ENCODE measurements around the gene GCK.
"Not testable (repeated sequence)": the region's sequence is repeated elsewhere in the genome, so short reads cannot be mapped to it uniquely, and the experiment has no call there.

GCK gene

GRCh38 chr7:44138698-44139097, 50.5 kb downstream of the GCK start:
- Histone ChIP-seq H3K4me1 (ENCODE audit: control insufficient read depth, insufficient read depth, low read length) (peaks cover 5% of the 10 kb centered on the region), H3K9me3 (ENCODE audit: control insufficient read depth in 2 of 2, low read length in 2 of 2) (no peaks in the 10 kb centered on the region), H3K27ac (ENCODE audit: low read length) (no peak overlapping the region), H3K4me3 (ENCODE audit: low read length in 2 of 2) (no peak overlapping the region), H3K27me3 (ENCODE audit: control insufficient read depth in 1 of 2, insufficient read depth in 2 of 2, low read length in 2 of 2) (no peaks in the 10 kb centered on the region), H3K36me3 (ENCODE audit: control insufficient read depth in 2 of 2, insufficient read depth in 2 of 2, low read length in 2 of 2) (no peaks in the 10 kb centered on the region), H3K9ac (ENCODE audit: low read length in 2 of 2) (no peak overlapping the region)

GRCh38 chr7:44136731-44137130, 52.5 kb downstream of the GCK start:
- Histone ChIP-seq H3K4me3 (ENCODE audit: low read length in 2 of 2) (no peak overlapping the region), H3K27me3 (ENCODE audit: control insufficient read depth in 1 of 2, insufficient read depth in 2 of 2, low read length in 2 of 2) (no peaks in the 10 kb centered on the region), H3K9me3 (ENCODE audit: control insufficient read depth in 2 of 2, low read length in 2 of 2) (no peaks in the 10 kb centered on the region), H3K4me1 (ENCODE audit: control insufficient read depth, insufficient read depth, low read length) (peaks cover 5% of the 10 kb centered on the region), H3K36me3 (ENCODE audit: control insufficient read depth in 2 of 2, insufficient read depth in 2 of 2, low read length in 2 of 2) (no peaks in the 10 kb centered on the region), H3K9ac (ENCODE audit: low read length in 2 of 2) (no peak overlapping the region), H3K27ac (ENCODE audit: low read length) (no peak overlapping the region)

GRCh38 chr7:44134943-44135628, 54.2 kb downstream of the GCK start:
- Histone ChIP-seq H3K4me3 (ENCODE audit: low read length in 2 of 2) (no peak overlapping the region), H3K4me1 (ENCODE audit: control insufficient read depth, insufficient read depth, low read length) (peaks cover 5% of the 10 kb centered on the region), H3K36me3 (ENCODE audit: control insufficient read depth in 2 of 2, insufficient read depth in 2 of 2, low read length in 2 of 2) (no peaks in the 10 kb centered on the region), H3K27ac (ENCODE audit: low read length) (no peak overlapping the region), H3K9me3 (ENCODE audit: control insufficient read depth in 2 of 2, low read length in 2 of 2) (no peaks in the 10 kb centered on the region), H3K27me3 (ENCODE audit: control insufficient read depth in 1 of 2, insufficient read depth in 2 of 2, low read length in 2 of 2) (no peaks in the 10 kb centered on the region), H3K9ac (ENCODE audit: low read length in 2 of 2) (no peak overlapping the region)

GRCh38 chr7:44133295-44133694, 55.9 kb downstream of the GCK start:
- Histone ChIP-seq H3K27ac (ENCODE audit: low read length) (no peak overlapping the region), H3K4me1 (ENCODE audit: control insufficient read depth, insufficient read depth, low read length) (peaks cover 5% of the 10 kb centered on the region)

GRCh38 chr7:44132039-44132438, 57.2 kb downstream of the GCK start:
- Histone ChIP-seq H3K9me3 (ENCODE audit: control insufficient read depth in 2 of 2, low read length in 2 of 2) (peaks cover 0 to 4% of the 10 kb centered on the region in 2 donors), H3K9ac (ENCODE audit: low read length in 2 of 2) (no peak overlapping the region), H3K27me3 (ENCODE audit: control insufficient read depth in 1 of 2, insufficient read depth in 2 of 2, low read length in 2 of 2) (no peaks in the 10 kb centered on the region), H3K4me3 (ENCODE audit: low read length in 2 of 2) (no peak overlapping the region), H3K36me3 (ENCODE audit: control insufficient read depth in 2 of 2, insufficient read depth in 2 of 2, low read length in 2 of 2) (no peaks in the 10 kb centered on the region), H3K4me1 (ENCODE audit: control insufficient read depth, insufficient read depth, low read length) (peaks cover 5% of the 10 kb centered on the region), H3K27ac (ENCODE audit: low read length) (no peak overlapping the region)

More at GRCh38 chr7:44133295-44133694, 55.9 kb downstream of the GCK start:
- no peaks in the 10 kb centered on the region for H3K36me3 ChIP-seq (ENCODE audit: control insufficient read depth in 2 of 2, insufficient read depth in 2 of 2, low read length in 2 of 2)
- no peaks in the 10 kb centered on the region for H3K27me3 ChIP-seq (ENCODE audit: control insufficient read depth in 1 of 2, insufficient read depth in 2 of 2, low read length in 2 of 2)
- H3K9me3 ChIP-seq (ENCODE audit: control insufficient read depth in 2 of 2, low read length in 2 of 2): no peaks in the 10 kb centered on the region
- H3K9ac ChIP-seq (ENCODE audit: low read length in 2 of 2): no peak overlapping the region
- no peak overlapping the region for H3K4me3 ChIP-seq (ENCODE audit: low read length in 2 of 2)

- H3K36me3 ChIP-seq (ENCODE audit: control insufficient read depth in 2 of 2, insufficient read depth in 2 of 2, low read length in 2 of 2): no peaks in the 10 kb centered on the region
- peaks cover 0 to 4% of the 10 kb centered on the region in 2 donors for H3K9me3 ChIP-seq (ENCODE audit: control insufficient read depth in 2 of 2, low read length in 2 of 2)
- H3K27me3 ChIP-seq (ENCODE audit: control insufficient read depth in 1 of 2, insufficient read depth in 2 of 2, low read length in 2 of 2): no peaks in the 10 kb centered on the region
- H3K4me1 ChIP-seq (ENCODE audit: control insufficient read depth, insufficient read depth, low read length): peaks cover 5% of the 10 kb centered on the region
- no peak overlapping the region for H3K27ac ChIP-seq (ENCODE audit: low read length)
- H3K9ac ChIP-seq (ENCODE audit: low read length in 2 of 2): no peak overlapping the region
- no peak overlapping the region for H3K4me3 ChIP-seq (ENCODE audit: low read length in 2 of 2)
Observed at GRCh38 chr7:44131173-44132029, 57.8 kb downstream of the GCK start.

- no peak overlapping the region for H3K9ac ChIP-seq (ENCODE audit: low read length in 2 of 2)
- H3K9me3 ChIP-seq (ENCODE audit: control insufficient read depth in 2 of 2, low read length in 2 of 2): peaks cover 0 to 4% of the 10 kb centered on the region in 2 donors
- H3K4me1 ChIP-seq (ENCODE audit: control insufficient read depth, insufficient read depth, low read length): peaks cover 3% of the 10 kb centered on the region
- H3K27me3 ChIP-seq (ENCODE audit: control insufficient read depth in 1 of 2, insufficient read depth in 2 of 2, low read length in 2 of 2): no peaks in the 10 kb centered on the region
- no peaks in the 10 kb centered on the region for H3K36me3 ChIP-seq (ENCODE audit: control insufficient read depth in 2 of 2, insufficient read depth in 2 of 2, low read length in 2 of 2)
- H3K27ac ChIP-seq (ENCODE audit: low read length): no peak overlapping the region
- no peak overlapping the region for H3K4me3 ChIP-seq (ENCODE audit: low read length in 2 of 2)
Observed at GRCh38 chr7:44128721-44129582, 60.3 kb downstream of the GCK start.

- peaks cover 13% of the 10 kb centered on the region for H3K4me1 ChIP-seq (ENCODE audit: control insufficient read depth, insufficient read depth, low read length)
- H3K9ac ChIP-seq (ENCODE audit: low read length in 2 of 2): no peak overlapping the region
- no peaks in the 10 kb centered on the region for H3K36me3 ChIP-seq (ENCODE audit: control insufficient read depth in 2 of 2, insufficient read depth in 2 of 2, low read length in 2 of 2)
- no peaks in the 10 kb centered on the region for H3K27me3 ChIP-seq (ENCODE audit: control insufficient read depth in 1 of 2, insufficient read depth in 2 of 2, low read length in 2 of 2)
- peaks cover 0 to 4% of the 10 kb centered on the region in 2 donors for H3K9me3 ChIP-seq (ENCODE audit: control insufficient read depth in 2 of 2, low read length in 2 of 2)
- no peak overlapping the region for H3K4me3 ChIP-seq (ENCODE audit: low read length in 2 of 2)
- no peak overlapping the region for H3K27ac ChIP-seq (ENCODE audit: low read length)
Observed at GRCh38 chr7:44127161-44127560, 62.1 kb downstream of the GCK start.

GRCh38 chr7:44126574-44126973, 62.7 kb downstream of the GCK start:
- H3K36me3 ChIP-seq (ENCODE audit: control insufficient read depth in 2 of 2, insufficient read depth in 2 of 2, low read length in 2 of 2); H3K4me3 ChIP-seq (ENCODE audit: low read length in 2 of 2); H3K9ac ChIP-seq (ENCODE audit: low read length in 2 of 2); H3K27me3 ChIP-seq (ENCODE audit: control insufficient read depth in 1 of 2, insufficient read depth in 2 of 2, low read length in 2 of 2); H3K27ac ChIP-seq (ENCODE audit: low read length); H3K9me3 ChIP-seq (ENCODE audit: control insufficient read depth in 2 of 2, low read length in 2 of 2): not testable (repeated sequence)
- H3K4me1 ChIP-seq (ENCODE audit: control insufficient read depth, insufficient read depth, low read length): peaks cover 19% of the 10 kb centered on the region

GRCh38 chr7:44124822-44125202, 64.4 kb downstream of the GCK start:
- Histone ChIP-seq H3K4me3 (ENCODE audit: low read length in 2 of 2) (no peak overlapping the region), H3K36me3 (ENCODE audit: control insufficient read depth in 2 of 2, insufficient read depth in 2 of 2, low read length in 2 of 2) (peaks cover 8 to 11% of the 10 kb centered on the region in 2 donors), H3K9me3 (ENCODE audit: control insufficient read depth in 2 of 2, low read length in 2 of 2) (peaks cover 0 to 4% of the 10 kb centered on the region in 2 donors), H3K27me3 (ENCODE audit: control insufficient read depth in 1 of 2, insufficient read depth in 2 of 2, low read length in 2 of 2) (no peaks in the 10 kb centered on the region), H3K27ac (ENCODE audit: low read length) (no peak overlapping the region), H3K4me1 (ENCODE audit: control insufficient read depth, insufficient read depth, low read length) (peaks cover 21% of the 10 kb centered on the region), H3K9ac (ENCODE audit: low read length in 2 of 2) (no peak overlapping the region)
